Measurements from ENCODE around the gene STK16. TPM values are rescaled to one million over a fixed set of nuclear protein-coding genes. Genes with fewer than 3 reads are reported as not detected.
A peak's percentile ranks its signal among the peaks of the same experiment; 100 is the strongest.

The STK16 gene
- total RNA-seq, 1 experiment from 2014 or later, result 22.0 TPM

GRCh38 chr2:219252084-219252483, 6.8 kb downstream of the STK16 start:
- Histone ChIP-seq H3K9me3 (ENCODE audit: low read depth, low read length, poor library complexity, severe bottlenecking) (no peaks in the 10 kb centered on the region), H3K36me3 (ENCODE audit: insufficient read depth, low read length, poor library complexity, severe bottlenecking) (peaks cover 6% of the 10 kb centered on the region), H3K27me3 (replicated peaks; ENCODE audit: insufficient read depth, low read depth, low read length, poor library complexity) (peaks cover 22% of the 10 kb centered on the region), H3K4me3 (ENCODE audit: low read depth, low read length, poor library complexity, severe bottlenecking) (peak overlapping the region; percentile 71), H3K4me1 (ENCODE audit: insufficient read depth, low read length, poor library complexity, severe bottlenecking) (peaks cover 37% of the 10 kb centered on the region), H3K27ac (ENCODE audit: low read depth, low read length, poor library complexity, severe bottlenecking) (no peak overlapping the region)
- CTCF ChIA-PET, result interaction anchor here (1.1 kb wide), 1 partner anchor 26 kb away, joined by 10 read pairs; no protein-coding TSS in a partner anchor
- DNase-seq (ENCODE audit: low spot score), result no peak
- BruUV-seq (replicated peaks), result no TSS peak
- intact Hi-C loops (cut with micrococcal nuclease; ENCODE audit: unreplicated experiment), result no loop called here
- TF ChIP-seq EZH2 (IDR thresholded peaks at IDR 0.05; ENCODE audit: borderline replicate concordance, low read depth, low read length, poor library complexity, severe bottlenecking) (no peak), CTCF (conservative IDR thresholded peaks at IDR 0.05; ENCODE audit: low read depth, low read length) (no peak)
- POLR2A ChIA-PET (ENCODE audit: low non-redundant PET), result no interaction called here

- peak overlapping the region; percentile 71 for H3K4me3 ChIP-seq (ENCODE audit: low read depth, low read length, poor library complexity, severe bottlenecking)
- TF ChIP-seq EZH2 (IDR thresholded peaks at IDR 0.05; ENCODE audit: borderline replicate concordance, low read depth, low read length, poor library complexity, severe bottlenecking) (no peak), CTCF (conservative IDR thresholded peaks at IDR 0.05; ENCODE audit: low read depth, low read length) (no peak)
- no peak for DNase-seq (ENCODE audit: low spot score)
Observed at GRCh38 chr2:219252570-219252899, 7.3 kb downstream of the STK16 start.

GRCh38 chr2:219252900-219253752, 7.8 kb downstream of the STK16 start, which contains the start of gene TUBA4B:
Gene TUBA4B, plus strand, starts transcription at chr2:219253243. Its CDS starts 165 bp downstream, at chr2:219253408.
- peaks cover 5% of the 10 kb centered on the region for H3K36me3 ChIP-seq (ENCODE audit: insufficient read depth, low read length, poor library complexity, severe bottlenecking)
- peak within 1 kb of the TSS; percentile 62 for H3K27ac ChIP-seq (ENCODE audit: low read depth, low read length, poor library complexity, severe bottlenecking)
- H3K4me1 ChIP-seq (ENCODE audit: insufficient read depth, low read length, poor library complexity, severe bottlenecking), result peaks cover 37% of the 10 kb centered on the region
- H3K4me3 ChIP-seq (ENCODE audit: low read depth, low read length, poor library complexity, severe bottlenecking), result peak within 1 kb of the TSS; percentile 71
- ChIA-PET CTCF (interaction anchor here (0.6 to 1.1 kb wide), 5 partner anchors 25 to 180 kb away, joined by 3 to 10 read pairs (median 6); no protein-coding TSS in a partner anchor), POLR2A (ENCODE audit: low non-redundant PET) (no interaction called here)
- intact Hi-C loops (cut with micrococcal nuclease; ENCODE audit: unreplicated experiment), result no loop called here
- no peak for DNase-seq (ENCODE audit: low spot score)
- TF ChIP-seq EZH2 (IDR thresholded peaks at IDR 0.05; ENCODE audit: borderline replicate concordance, low read depth, low read length, poor library complexity, severe bottlenecking) (no peak), CTCF (conservative IDR thresholded peaks at IDR 0.05; ENCODE audit: low read depth, low read length) (no peak)
- BruUV-seq (replicated peaks), result no TSS peak
- peaks cover 22% of the 10 kb centered on the region for H3K27me3 ChIP-seq (replicated peaks; ENCODE audit: insufficient read depth, low read depth, low read length, poor library complexity)
- no peaks in the 10 kb centered on the region for H3K9me3 ChIP-seq (ENCODE audit: low read depth, low read length, poor library complexity, severe bottlenecking)

More at GRCh38 chr2:219252570-219252899, 7.3 kb downstream of the STK16 start:
- Histone ChIP-seq H3K27me3 (replicated peaks; ENCODE audit: insufficient read depth, low read depth, low read length, poor library complexity) (peaks cover 22% of the 10 kb centered on the region), H3K27ac (ENCODE audit: low read depth, low read length, poor library complexity, severe bottlenecking) (peak overlapping the region; percentile 62), H3K36me3 (ENCODE audit: insufficient read depth, low read length, poor library complexity, severe bottlenecking) (peaks cover 5% of the 10 kb centered on the region), H3K4me1 (ENCODE audit: insufficient read depth, low read length, poor library complexity, severe bottlenecking) (peaks cover 37% of the 10 kb centered on the region), H3K9me3 (ENCODE audit: low read depth, low read length, poor library complexity, severe bottlenecking) (no peaks in the 10 kb centered on the region)
- ChIA-PET POLR2A (ENCODE audit: low non-redundant PET) (no interaction called here), CTCF (interaction anchor here (0.6 to 1.1 kb wide), 3 partner anchors 26 to 80 kb away, joined by 6 to 10 read pairs (median 8); no protein-coding TSS in a partner anchor)
- intact Hi-C loops (cut with micrococcal nuclease; ENCODE audit: unreplicated experiment), result no loop called here
- TSS peak; percentile 41 for BruUV-seq (replicated peaks)

Data from A673 (cell line).